ENCODE results near the gene PDPR. TPM values are rescaled to one million over a fixed set of nuclear protein-coding genes. Genes with fewer than 3 reads are reported as not detected.
"Not testable (repeated sequence)": the region's sequence is repeated elsewhere in the genome, so short reads cannot be mapped to it uniquely, and the experiment has no call there.

Gene PDPR
- polyA plus RNA-seq, 1 donor from 2014 or later = 12.3 TPM

DNA sequence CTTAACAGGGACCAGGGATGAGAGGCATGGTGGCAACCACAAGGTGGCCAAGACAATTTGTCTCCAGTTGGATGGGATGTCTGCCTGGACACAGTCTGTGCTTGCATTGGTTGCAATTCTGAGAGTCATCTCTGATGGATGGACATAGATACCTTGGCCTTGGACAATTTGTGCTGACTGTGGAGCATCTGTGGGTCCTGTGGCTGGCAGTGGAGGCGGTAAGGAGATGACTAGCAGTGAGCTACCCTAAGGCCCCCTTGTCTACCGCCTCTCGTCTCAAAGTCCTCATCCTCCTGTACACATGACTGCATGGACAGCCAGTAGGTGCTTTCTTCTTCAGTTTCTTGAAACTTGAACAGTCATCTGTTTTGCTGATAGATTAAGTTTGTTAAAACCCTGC is 4.6 kb downstream of the PDPR start:
- H3K9me2 ChIP-seq (ENCODE audit: insufficient read depth, low read length); H3F3A ChIP-seq (ENCODE audit: insufficient read depth, low read length, poor library complexity, severe bottlenecking); H4K20me1 ChIP-seq (ENCODE audit: insufficient read depth); H3K9ac ChIP-seq (ENCODE audit: low read length); H3K9me3 ChIP-seq (ENCODE audit: low read length); H3K27ac ChIP-seq (ENCODE audit: low read length); H3K4me3 ChIP-seq (ENCODE audit: low read length); H3K27me3 ChIP-seq (ENCODE audit: insufficient read depth, low read depth, low read length); H3K79me2 ChIP-seq (replicated peaks; ENCODE audit: insufficient read depth, low read length); H3K4me2 ChIP-seq (ENCODE audit: low read length); H3K36me3 ChIP-seq (ENCODE audit: insufficient read depth, low read length); H2AFZ ChIP-seq (ENCODE audit: low read depth, low read length): not testable (repeated sequence)

DNA sequence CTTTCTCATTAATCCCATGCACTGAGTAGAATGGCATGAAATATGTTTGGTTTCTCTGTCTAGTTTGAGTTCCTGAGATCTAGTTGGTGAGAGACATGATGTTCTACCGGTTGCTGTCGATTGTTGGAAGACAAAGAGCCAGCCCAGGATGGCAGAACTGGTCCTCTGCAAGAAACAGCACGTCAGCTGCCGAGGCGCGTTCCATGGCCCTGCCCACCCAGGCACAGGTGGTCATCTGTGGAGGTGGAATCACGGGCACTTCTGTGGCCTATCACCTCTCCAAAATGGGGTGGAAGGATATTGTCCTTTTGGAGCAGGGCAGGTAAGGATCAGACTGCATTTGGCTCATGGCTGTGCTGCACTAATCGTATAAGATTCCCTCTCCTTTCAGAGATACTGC is 6.3 kb downstream of the PDPR start:
- not testable (repeated sequence) for H3K9me3 ChIP-seq (ENCODE audit: low read length); H3K27me3 ChIP-seq (ENCODE audit: insufficient read depth, low read depth, low read length); H3K9ac ChIP-seq (ENCODE audit: low read length); H3K36me3 ChIP-seq (ENCODE audit: insufficient read depth, low read length); H4K20me1 ChIP-seq (ENCODE audit: insufficient read depth); H3K79me2 ChIP-seq (replicated peaks; ENCODE audit: insufficient read depth, low read length); H3K27ac ChIP-seq (ENCODE audit: low read length); H3K9me2 ChIP-seq (ENCODE audit: insufficient read depth, low read length); H3K4me2 ChIP-seq (ENCODE audit: low read length); H3K4me3 ChIP-seq (ENCODE audit: low read length); H2AFZ ChIP-seq (ENCODE audit: low read depth, low read length); H3F3A ChIP-seq (ENCODE audit: insufficient read depth, low read length, poor library complexity, severe bottlenecking)

DNA sequence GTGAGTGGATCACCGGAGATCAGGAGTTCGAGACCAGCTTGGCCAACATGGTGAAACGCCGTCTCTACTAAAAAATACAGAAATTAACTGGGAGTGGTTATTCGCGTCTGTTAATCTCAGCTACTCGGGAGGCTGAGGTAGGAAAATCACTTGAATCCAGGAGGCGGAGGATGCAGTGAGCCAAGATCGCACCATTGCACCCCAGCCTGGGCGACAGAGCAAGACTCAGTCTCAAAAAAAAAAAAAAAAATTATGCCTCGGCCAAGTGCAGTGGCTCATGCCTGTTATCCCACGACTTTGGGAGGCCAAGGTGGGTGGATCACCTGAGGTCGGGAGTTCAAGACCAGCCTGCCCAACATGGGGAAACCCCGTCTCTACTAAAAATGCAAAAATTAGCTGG is 9.7 kb downstream of the PDPR start:
- not testable (repeated sequence) for H3K4me2 ChIP-seq (ENCODE audit: low read length); H2AFZ ChIP-seq (ENCODE audit: low read depth, low read length); H3K9me2 ChIP-seq (ENCODE audit: insufficient read depth, low read length); H3K36me3 ChIP-seq (ENCODE audit: insufficient read depth, low read length); H4K20me1 ChIP-seq (ENCODE audit: insufficient read depth); H3K9me3 ChIP-seq (ENCODE audit: low read length); H3K79me2 ChIP-seq (replicated peaks; ENCODE audit: insufficient read depth, low read length); H3F3A ChIP-seq (ENCODE audit: insufficient read depth, low read length, poor library complexity, severe bottlenecking); H3K27ac ChIP-seq (ENCODE audit: low read length); H3K4me3 ChIP-seq (ENCODE audit: low read length); H3K9ac ChIP-seq (ENCODE audit: low read length); H3K27me3 ChIP-seq (ENCODE audit: insufficient read depth, low read depth, low read length)

DNA sequence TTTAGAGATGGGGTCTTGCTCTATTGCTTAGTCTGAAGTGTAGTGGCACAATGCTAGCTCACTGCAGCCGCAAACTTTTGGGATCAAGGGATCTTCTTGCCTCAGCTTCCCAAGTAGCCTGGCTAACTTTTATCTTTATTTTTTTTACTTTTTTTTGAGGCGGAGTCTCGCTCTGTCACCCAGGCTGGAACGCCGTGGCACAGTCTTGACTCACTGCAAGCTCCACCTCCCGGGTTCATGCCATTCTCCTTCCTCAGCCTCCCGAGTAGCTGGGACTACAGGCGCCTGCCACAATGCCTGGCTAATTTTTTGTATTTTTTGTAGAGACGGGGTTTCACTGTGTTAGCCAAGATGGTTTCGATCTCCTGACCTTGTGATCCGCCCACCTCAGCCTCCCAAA is 12.1 kb downstream of the PDPR start:
- H3K27ac ChIP-seq (ENCODE audit: low read length); H4K20me1 ChIP-seq (ENCODE audit: insufficient read depth); H3K79me2 ChIP-seq (replicated peaks; ENCODE audit: insufficient read depth, low read length); H3K9ac ChIP-seq (ENCODE audit: low read length); H3K4me3 ChIP-seq (ENCODE audit: low read length); H3K27me3 ChIP-seq (ENCODE audit: insufficient read depth, low read depth, low read length); H3K4me2 ChIP-seq (ENCODE audit: low read length); H2AFZ ChIP-seq (ENCODE audit: low read depth, low read length); H3K9me3 ChIP-seq (ENCODE audit: low read length); H3K9me2 ChIP-seq (ENCODE audit: insufficient read depth, low read length); H3K36me3 ChIP-seq (ENCODE audit: insufficient read depth, low read length); H3F3A ChIP-seq (ENCODE audit: insufficient read depth, low read length, poor library complexity, severe bottlenecking): not testable (repeated sequence)

DNA sequence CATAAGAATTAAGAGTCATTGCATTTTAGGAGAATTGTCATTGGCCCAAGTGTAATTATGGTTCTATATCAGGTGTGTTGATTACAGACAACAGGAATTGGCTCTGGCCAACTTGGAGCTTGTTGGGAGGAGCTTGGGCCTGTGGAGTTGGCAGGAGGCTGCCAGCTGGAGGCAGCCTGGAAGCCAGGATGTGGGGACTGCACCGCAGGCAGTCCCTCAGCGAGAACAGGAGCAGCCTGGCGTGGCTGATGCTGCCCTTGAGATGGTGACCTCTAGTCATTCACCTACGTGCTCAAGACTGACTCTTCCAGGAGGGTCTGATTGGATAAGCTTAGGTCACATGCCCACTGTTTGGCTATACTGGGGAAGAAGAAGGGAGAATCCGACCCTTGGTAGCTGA is 13.6 kb downstream of the PDPR start:
- H3K27me3 ChIP-seq (ENCODE audit: insufficient read depth, low read depth, low read length); H3K9me3 ChIP-seq (ENCODE audit: low read length); H4K20me1 ChIP-seq (ENCODE audit: insufficient read depth); H3K9me2 ChIP-seq (ENCODE audit: insufficient read depth, low read length); H3F3A ChIP-seq (ENCODE audit: insufficient read depth, low read length, poor library complexity, severe bottlenecking); H3K4me3 ChIP-seq (ENCODE audit: low read length); H3K4me2 ChIP-seq (ENCODE audit: low read length); H3K79me2 ChIP-seq (replicated peaks; ENCODE audit: insufficient read depth, low read length); H3K36me3 ChIP-seq (ENCODE audit: insufficient read depth, low read length); H3K9ac ChIP-seq (ENCODE audit: low read length); H2AFZ ChIP-seq (ENCODE audit: low read depth, low read length); H3K27ac ChIP-seq (ENCODE audit: low read length): not testable (repeated sequence)

DNA sequence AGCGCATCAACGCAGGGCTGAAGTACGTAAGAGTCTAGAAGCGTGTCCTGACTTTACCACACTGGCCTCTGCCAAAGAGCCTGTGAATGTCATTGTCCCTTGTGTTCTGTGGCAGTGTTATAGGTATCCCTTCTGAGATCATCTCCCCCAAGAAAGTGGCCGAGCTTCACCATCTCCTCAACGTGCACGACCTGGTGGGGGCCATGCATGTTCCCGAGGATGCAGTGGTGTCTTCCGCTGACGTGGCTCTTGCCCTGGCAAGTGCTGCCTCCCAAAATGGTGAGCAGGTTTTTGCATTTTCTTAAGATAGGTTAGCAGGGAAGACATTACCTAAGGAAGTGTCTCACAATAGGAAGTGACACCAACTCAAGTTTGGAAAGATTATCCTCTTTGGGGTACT is 14.7 kb downstream of the PDPR start:
- H3K4me3 ChIP-seq (ENCODE audit: low read length); H3K9me2 ChIP-seq (ENCODE audit: insufficient read depth, low read length); H2AFZ ChIP-seq (ENCODE audit: low read depth, low read length); H3F3A ChIP-seq (ENCODE audit: insufficient read depth, low read length, poor library complexity, severe bottlenecking); H3K27me3 ChIP-seq (ENCODE audit: insufficient read depth, low read depth, low read length); H4K20me1 ChIP-seq (ENCODE audit: insufficient read depth); H3K9me3 ChIP-seq (ENCODE audit: low read length); H3K4me2 ChIP-seq (ENCODE audit: low read length); H3K9ac ChIP-seq (ENCODE audit: low read length); H3K36me3 ChIP-seq (ENCODE audit: insufficient read depth, low read length); H3K79me2 ChIP-seq (replicated peaks; ENCODE audit: insufficient read depth, low read length); H3K27ac ChIP-seq (ENCODE audit: low read length): not testable (repeated sequence)

DNA sequence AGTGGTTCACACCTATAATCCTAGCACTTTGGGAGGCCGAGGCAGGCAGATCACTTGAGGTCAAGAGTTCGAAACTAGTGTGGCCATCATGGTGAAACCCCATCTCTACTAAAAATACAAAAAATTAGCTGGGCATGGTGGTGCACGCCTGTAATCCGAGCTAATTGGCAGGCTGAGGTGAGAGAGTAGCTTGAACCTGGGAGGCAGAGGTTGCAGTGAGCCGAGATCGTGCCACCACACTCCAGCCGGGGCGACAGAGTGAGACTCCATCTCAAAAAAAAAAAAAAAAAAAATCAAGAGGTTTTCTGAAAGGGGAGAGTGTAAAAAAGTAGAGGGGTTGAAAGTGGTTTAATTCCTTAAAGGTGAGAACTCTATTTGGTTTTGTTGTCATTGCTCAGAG is 21.7 kb downstream of the PDPR start:
- H3F3A ChIP-seq (ENCODE audit: insufficient read depth, low read length, poor library complexity, severe bottlenecking); H3K27ac ChIP-seq (ENCODE audit: low read length); H3K9me3 ChIP-seq (ENCODE audit: low read length); H4K20me1 ChIP-seq (ENCODE audit: insufficient read depth); H2AFZ ChIP-seq (ENCODE audit: low read depth, low read length); H3K27me3 ChIP-seq (ENCODE audit: insufficient read depth, low read depth, low read length); H3K9me2 ChIP-seq (ENCODE audit: insufficient read depth, low read length); H3K79me2 ChIP-seq (replicated peaks; ENCODE audit: insufficient read depth, low read length); H3K4me2 ChIP-seq (ENCODE audit: low read length); H3K9ac ChIP-seq (ENCODE audit: low read length); H3K4me3 ChIP-seq (ENCODE audit: low read length); H3K36me3 ChIP-seq (ENCODE audit: insufficient read depth, low read length): not testable (repeated sequence)

DNA sequence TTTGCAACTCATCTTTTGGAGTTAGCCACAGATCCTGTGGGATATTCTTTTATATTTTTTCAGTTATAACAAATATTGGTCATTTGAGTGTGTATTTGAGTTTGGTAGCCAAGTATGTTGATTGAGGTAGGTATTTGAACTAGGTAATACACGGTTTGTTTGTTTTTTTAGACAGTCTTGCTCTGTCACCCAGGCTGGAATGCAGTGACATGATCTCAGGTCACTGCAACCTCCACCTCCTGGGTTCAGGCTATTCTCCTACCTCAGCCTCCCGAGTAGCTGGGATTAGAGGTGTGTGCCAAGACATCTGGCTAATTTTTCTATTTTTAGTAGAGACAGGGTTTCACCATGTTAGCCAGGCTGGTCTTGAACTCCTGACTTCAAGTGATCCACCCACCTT is 22.5 kb downstream of the PDPR start:
- H3K79me2 ChIP-seq (replicated peaks; ENCODE audit: insufficient read depth, low read length); H2AFZ ChIP-seq (ENCODE audit: low read depth, low read length); H3K36me3 ChIP-seq (ENCODE audit: insufficient read depth, low read length); H3K4me2 ChIP-seq (ENCODE audit: low read length); H3K9ac ChIP-seq (ENCODE audit: low read length); H3K27ac ChIP-seq (ENCODE audit: low read length); H3K9me3 ChIP-seq (ENCODE audit: low read length); H3K27me3 ChIP-seq (ENCODE audit: insufficient read depth, low read depth, low read length); H3K4me3 ChIP-seq (ENCODE audit: low read length); H3K9me2 ChIP-seq (ENCODE audit: insufficient read depth, low read length); H3F3A ChIP-seq (ENCODE audit: insufficient read depth, low read length, poor library complexity, severe bottlenecking); H4K20me1 ChIP-seq (ENCODE audit: insufficient read depth): not testable (repeated sequence)

Measured in neural cell (in vitro differentiated cells).